Lung (tissue), 12 donors: ENCODE data around the gene TCF19. TPM values are rescaled to one million over a fixed set of nuclear protein-coding genes. Genes with fewer than 3 reads are reported as not detected.
A peak's percentile ranks its signal among the peaks of the same experiment; 100 is the strongest.
"Not testable (repeated sequence)": the region's sequence is repeated elsewhere in the genome, so short reads cannot be mapped to it uniquely, and the experiment has no call there.

Source experiments
- ATAC-seq: fragments of 200-7000 bp; cut with Tn5 transposase; one replicate; pipeline ENCODE4 v1.9.1; 2020; ENCODE audit warnings: moderate number of reproducible peaks; ENCODE audit not compliant: insufficient read depth, low FRiP score
- DNase-seq, 3 donors: peaks; one replicate each; pipeline ENCODE4 v3.0.0-alpha.2; 2013 to 2017
- H3K27ac ChIP-seq, 2 donors: one replicate each; pipeline ENCODE4 v1.5.1; 2013; ENCODE audit warnings: mild to moderate bottlenecking in 2 of 2, moderate library complexity in 2 of 2, control low read depth in 1 of 2, inconsistent platforms in 1 of 2, low read depth in 1 of 2, low read length in 1 of 2
- H3K27me3 ChIP-seq, 3 donors: one replicate each; pipeline ENCODE4 v1.5.1; 2013; ENCODE audit warnings: low read length in 2 of 3; ENCODE audit not compliant: control insufficient read depth in 3 of 3, insufficient read depth in 3 of 3
- H3K36me3 ChIP-seq, 4 donors: one replicate each; pipeline ENCODE4 v1.5.1; 2013; ENCODE audit warnings: low read length in 4 of 4, mild to moderate bottlenecking in 1 of 4, moderate library complexity in 1 of 4; ENCODE audit not compliant: control insufficient read depth in 4 of 4, insufficient read depth in 4 of 4
- H3K4me1 ChIP-seq, 5 donors: one replicate each; pipeline ENCODE4 v1.5.1; 2013; ENCODE audit warnings: low read length in 5 of 5, mild to moderate bottlenecking in 2 of 5, moderate library complexity in 1 of 5; ENCODE audit not compliant: control insufficient read depth in 5 of 5, insufficient read depth in 5 of 5
- H3K4me3 ChIP-seq: one replicate; pipeline ENCODE4 v1.5.1; 2013; ENCODE audit warnings: mild to moderate bottlenecking, control low read depth, moderate library complexity
- H3K9ac ChIP-seq, 2 donors: one replicate each; pipeline ENCODE4 v1.5.1; 2013; ENCODE audit warnings: low read length in 2 of 2, control low read depth in 1 of 2; ENCODE audit not compliant: insufficient read depth in 1 of 2
- H3K9me3 ChIP-seq, 4 donors: one replicate each; pipeline ENCODE4 v1.5.1; 2013; ENCODE audit warnings: low read length in 3 of 4, mild to moderate bottlenecking in 1 of 4, moderate library complexity in 1 of 4; ENCODE audit not compliant: control insufficient read depth in 4 of 4, insufficient read depth in 3 of 4
- CTCF ChIP-seq: IDR thresholded peaks from 2 replicates; pipeline ENCODE4 v1.5.1; 2012; ENCODE audit warnings: mild to moderate bottlenecking; ENCODE audit errors: control extremely low read depth, extremely low read depth
- WGBS, 2 donors: extraction: QIAGEN DNeasy Blood & Tissue Kit; methylation state at CpG; one replicate each; pipeline ENCODE4 v1.1.7; 2013; 5-methylcytosine and 5-hydroxymethylcytosine counted together
- polyA plus RNA-seq, 2 donors: library from polyadenylated mRNA; stranded (reverse); fragments of 200-250 nt; gene quantifications; one replicate each; pipeline ENCODE4 v1.2.1, GENCODE V29; 2013
- total RNA-seq, 2 donors: library from RNA; depleted of rRNA in 1 of 2; stranded (reverse); fragments of >200 nt in 1 of 2; gene quantifications; one replicate each; pipeline ENCODE4 v1.2.1, GENCODE V29; 2014 to 2021
- donor health status: control.
- donor health status: control.
- donor health status: Bipolar disorder and iron deficiency.
- donor health status: healthy.
- donor health status: DM: yes; HTN: yes; CAD: no.

Gene TCF19
- total and polyA plus RNA-seq, 4 donors: 4.1 to 9.4 (median 5.1) TPM

- Histone ChIP-seq H3K4me3 (no peak overlapping the region), H3K4me1 (peaks cover 0 to 5% (median 0%) of the 10 kb centered on the region in 5 donors), H3K36me3 (no peaks in the 10 kb centered on the region), H3K27me3 (no peaks in the 10 kb centered on the region), H3K9ac (no peak overlapping the region), H3K9me3 (no peaks in the 10 kb centered on the region), H3K27ac (no peak overlapping the region)
- no peak for DNase-seq
- no peak for TF ChIP-seq CTCF
- no peak for ATAC-seq
- 75 to 89% methylated on average over 8 of the region's 8 CpGs for WGBS, 2 donors
Measured at GRCh38 chr6:31193206-31193605, 34.8 kb downstream of the TCF19 start.

GRCh38 chr6:31194061-31194834 is 35.9 kb downstream of the TCF19 start:
- no peaks in the 10 kb centered on the region for H3K9me3 ChIP-seq
- 43 to 45% methylated on average over 6 of the region's 6 CpGs for WGBS, 2 donors
- H3K27me3 ChIP-seq: no peaks in the 10 kb centered on the region
- peaks cover 0 to 7% (median 0%) of the 10 kb centered on the region in 5 donors for H3K4me1 ChIP-seq
- DNase-seq (peak in 2 of 3 donors; percentile 57 to 73), ATAC-seq (no peak)
- peak overlapping the region in 1 of 2 donors; percentile 32 for H3K9ac ChIP-seq
- no peak overlapping the region for H3K4me3 ChIP-seq
- H3K36me3 ChIP-seq: no peaks in the 10 kb centered on the region
- TF ChIP-seq CTCF: no peak
- peak overlapping the region in 1 of 2 donors; percentile 65 for H3K27ac ChIP-seq

- WGBS, 2 donors: 92 to 96% methylated on average over 25 to 41 of the region's 41 CpGs
- ATAC-seq: not testable (repeated sequence)
Measured at GRCh38 chr6:31195308-31195979, 37.1 kb downstream of the TCF19 start.

GRCh38 chr6:31196251-31197022 is 38.0 kb downstream of the TCF19 start:
- H3K9ac ChIP-seq: peak overlapping the region in 1 of 2 donors; percentile 78
- 75 to 80% methylated on average over 25 of the region's 25 CpGs for WGBS, 2 donors
- H3K27me3 ChIP-seq, H3K4me1 ChIP-seq, ATAC-seq, DNase-seq, H3K4me3 ChIP-seq, H3K9me3 ChIP-seq, H3K36me3 ChIP-seq: not testable (repeated sequence)
- H3K27ac ChIP-seq: peak overlapping the region in 1 of 2 donors; percentile 98

More at GRCh38 chr6:31195308-31195979, 37.1 kb downstream of the TCF19 start:
- not testable (repeated sequence) for H3K27ac ChIP-seq, H3K9me3 ChIP-seq, H3K36me3 ChIP-seq, H3K4me1 ChIP-seq, H3K4me3 ChIP-seq, DNase-seq, H3K27me3 ChIP-seq, H3K9ac ChIP-seq
